Measurements from ENCODE around the gene C17orf75. TPM values are rescaled to one million over a fixed set of nuclear protein-coding genes. Genes with fewer than 3 reads are reported as not detected.

The C17orf75 gene
- total and polyA plus RNA-seq, 2 of the 8 experiments (the other 6 are each of a cell fraction or from before 2014, with no cell fraction given): 15.8 to 42.6 TPM

- no peak overlapping the region for H3K23ac ChIP-seq (ENCODE audit: insufficient read length)
- CTCF ChIA-PET (ENCODE audit: partially characterized antibody): interaction anchor here (0.8 to 13.3 kb wide), 10 partner anchors 10 to 121 kb away, joined by 3 to 170 read pairs (median 6); partner anchors contain the start of genes PSMD11 and RHBDL3
- peak overlapping the region in 1 of 4 experiments; percentile 4; a peak in 1 of 8 replicates for H3K4me3 ChIP-seq (ENCODE audit: extremely low read depth in 1 of 4, insufficient read depth in 2 of 4, low read depth in 3 of 4, low read length in 4 of 4)
- no peaks in the 10 kb centered on the region for H3K79me1 ChIP-seq (ENCODE audit: low read depth, low read length)
- no peaks in the 10 kb centered on the region for H4K20me1 ChIP-seq (replicated peaks in 1 of 2; ENCODE audit: control insufficient read depth in 1 of 2, insufficient read depth in 2 of 2, low read length in 2 of 2)
- no peak overlapping the region for H4K5ac ChIP-seq (ENCODE audit: insufficient read length, low read depth, low read length)
- no peaks in the 10 kb centered on the region for H3K23me2 ChIP-seq (ENCODE audit: low read depth, low read length)
- no peak for FAIRE-seq
- no peaks in the 10 kb centered on the region for H3K36me3 ChIP-seq (ENCODE audit: control insufficient read depth in 2 of 4, insufficient read depth in 4 of 4, low read length in 3 of 4)
- no peak overlapping the region for H4K8ac ChIP-seq (ENCODE audit: extremely low read depth, insufficient read depth, low read length)
- no peaks in the 10 kb centered on the region for H3K9me3 ChIP-seq (ENCODE audit: insufficient read depth in 2 of 2, low read depth in 1 of 2, low read length in 1 of 2)
- TF ChIP-seq YY1 (IDR thresholded peaks at IDR 0.05; ENCODE audit: low read depth, low read length) (peak; percentile 47; the same call in 1 of the 2 replicates), RAD21 (IDR thresholded peaks at IDR 0.05 in 1 of 2, conservative IDR thresholded peaks at IDR 0.05 in 1 of 2; ENCODE audit: low read depth in 2 of 2, low read length in 2 of 2) (0 out of 4 replicates have a peak, but pooled peaks of 1 of the 2 experiments have one; percentile 3), JUN (IDR thresholded peaks at IDR 0.05; ENCODE audit: low read depth, low read length) (no peak)
- 0 out of 2 replicates have a peak overlapping the region, but pooled peaks have one; percentile 40 for H2BK20ac ChIP-seq (ENCODE audit: low read length)
- no peak overlapping the region for H3K4ac ChIP-seq (replicated peaks; ENCODE audit: insufficient read length, low read depth, low read length)
- H3K27ac ChIP-seq (ENCODE audit: low read depth, low read length): peak overlapping the region; percentile 64; the same call in 1 of the 2 replicates
- 40% methylated on average over 11 of the region's 11 CpGs; no CpG with 5 or more reads in 1 of the 2 experiments for WGBS, 2 experiments (ENCODE audit: extremely low coverage in 1 of 2, insufficient coverage in 1 of 2, insufficient read length in 1 of 2, insufficient replicate concordance in 2 of 2, low coverage in 1 of 2, low lambda C conversion rate in 2 of 2, missing lambda C conversion rate in 1 of 2)
- POLR2A ChIA-PET (ENCODE audit: partially characterized antibody): interaction anchor here (0.8 to 2.4 kb wide), 5 partner anchors 7 to 182 kb away, joined by 3 to 7 read pairs (median 4); partner anchors contain the start of gene RHOT1
- H2AK5ac ChIP-seq (ENCODE audit: low read depth, low read length): no peak overlapping the region
- no peaks in the 10 kb centered on the region for H3K79me2 ChIP-seq (ENCODE audit: control insufficient read depth in 1 of 2, insufficient read depth in 2 of 2, low read length in 2 of 2)
- H3K4me1 ChIP-seq (replicated peaks in 1 of 4; ENCODE audit: control insufficient read depth in 3 of 4, insufficient read depth in 4 of 4, low read length in 3 of 4): peaks cover 0 to 13% (median 10%) of the 10 kb centered on the region in 4 experiments; a peak in 6 of 7 replicates
- H3K9ac ChIP-seq (replicated peaks in 1 of 4; ENCODE audit: extremely low read depth in 1 of 4, low read depth in 3 of 4, low read length in 3 of 4): peak overlapping the region in 1 of 4 experiments; percentile 20; a peak in 1 of 7 replicates
- DNase-seq (ENCODE audit: low read depth in 1 of 2, low spot score in 2 of 2): no peak
- no peak overlapping the region for H3K14ac ChIP-seq (ENCODE audit: insufficient read length)
- no peak overlapping the region for H2AFZ ChIP-seq (ENCODE audit: low read length)
- H2BK15ac ChIP-seq (ENCODE audit: low read length): peak overlapping the region; percentile 83; the same call in 1 of the 2 replicates
- 0 out of 2 replicates have a peak overlapping the region, but pooled peaks have one; percentile 10 for H3K18ac ChIP-seq (ENCODE audit: extremely low read depth, low read length)
- H3K4me2 ChIP-seq (ENCODE audit: insufficient read depth in 1 of 2, low read depth in 2 of 2, low read length in 2 of 2): peak overlapping the region; percentile 0 to 41; a peak in 1 of 4 replicates
- H3K27me3 ChIP-seq (replicated peaks in 1 of 4; ENCODE audit: control insufficient read depth in 3 of 4, extremely low read depth in 1 of 4, insufficient read depth in 3 of 4, low read length in 3 of 4): no peaks in the 10 kb centered on the region
- H4K91ac ChIP-seq (replicated peaks; ENCODE audit: insufficient read length, low read length): no peak overlapping the region
- 0 out of 2 replicates have a peak overlapping the region, but pooled peaks have one; percentile 10 for H2BK5ac ChIP-seq (ENCODE audit: low read depth, low read length)
- no peak overlapping the region for H3K56ac ChIP-seq (replicated peaks; ENCODE audit: insufficient read length, low read depth, low read length)
- no peak overlapping the region for H2BK120ac ChIP-seq (replicated peaks; ENCODE audit: low read depth, low read length)
- no peak overlapping the region; the same call in 1 of the 2 replicates for H2BK12ac ChIP-seq (ENCODE audit: low read depth, low read length)
Observed at GRCh38 chr17:32323811-32324491, 18.0 kb downstream of the C17orf75 start.
